NCI-H2227 (cell line): ENCODE measurements around the gene C21orf91.
"Not testable (repeated sequence)": the region's sequence is repeated elsewhere in the genome, so short reads cannot be mapped to it uniquely, and the experiment has no call there.

Experiments
- DNase-seq: peaks from one replicate; lab custom pipeline; 2025; ENCODE audit not compliant: unreplicated experiment; lab: John Stamatoyannopoulos, UW

Gene C21orf91

GRCh38 chr21:17779980-17780379, 39.2 kb downstream of the C21orf91 start:
- DNase-seq = no peak

- no peak for DNase-seq
Observed at GRCh38 chr21:17779496-17779895, 39.7 kb downstream of the C21orf91 start.

GRCh38 chr21:17777072-17777765, 41.9 kb downstream of the C21orf91 start:
- no peak for DNase-seq

GRCh38 chr21:17775431-17776126, 43.6 kb downstream of the C21orf91 start:
- no peak for DNase-seq

GRCh38 chr21:17775021-17775420, 44.1 kb downstream of the C21orf91 start:
- not testable (repeated sequence) for DNase-seq

- DNase-seq = no peak
Observed at GRCh38 chr21:17769447-17769845, 49.7 kb downstream of the C21orf91 start.

- DNase-seq = no peak
Observed at GRCh38 chr21:17768840-17769446, 50.2 kb downstream of the C21orf91 start.

- no peak for DNase-seq
Observed at GRCh38 chr21:17765207-17765606, 53.9 kb downstream of the C21orf91 start.

- DNase-seq = no peak
Observed at GRCh38 chr21:17763288-17764037, 55.7 kb downstream of the C21orf91 start.

GRCh38 chr21:17759511-17760178, 59.5 kb downstream of the C21orf91 start:
- DNase-seq = no peak

GRCh38 chr21:17758683-17759082, 60.5 kb downstream of the C21orf91 start:
- DNase-seq = no peak

- DNase-seq = no peak
Observed at GRCh38 chr21:17757671-17758070, 61.5 kb downstream of the C21orf91 start.

GRCh38 chr21:17753736-17754135, 65.4 kb downstream of the C21orf91 start:
- no peak for DNase-seq

GRCh38 chr21:17752171-17752570, 67.0 kb downstream of the C21orf91 start:
- DNase-seq = no peak

- no peak for DNase-seq
Observed at GRCh38 chr21:17746920-17747319, 72.2 kb downstream of the C21orf91 start.

GRCh38 chr21:17745086-17745485, 74.1 kb downstream of the C21orf91 start:
- no peak for DNase-seq

GRCh38 chr21:17742940-17743592, 76.1 kb downstream of the C21orf91 start:
- no peak for DNase-seq

- no peak for DNase-seq
Observed at GRCh38 chr21:17742181-17742580, 77.0 kb downstream of the C21orf91 start.
